SK-MEL-5 (cell line): ENCODE data around the gene PAEP. TPM values are rescaled to one million over a fixed set of nuclear protein-coding genes. Genes with fewer than 3 reads are reported as not detected.

Source experiments
- DNase-seq: peaks from one replicate; pipeline ENCODE4 v3.0.0-alpha.2; 2016; ENCODE audit warnings: low read depth, low spot score
- in situ Hi-C: cut with HindIII; loops from 2 replicates; pipeline ENCODE4 v1.10.0; 2016; ENCODE audit warnings: low sequenced_read_pairs, high pct_unique_total_duplicates, low pct_unique_long_range_greater_than_20kb
- total RNA-seq: library from RNA; depleted of rRNA; stranded (reverse); fragments of >200 nt; shearing (Covaris generic); gene quantifications from 2 replicates; pipeline ENCODE4 v1.2.3, GENCODE V29; 2014; rRNA removed

The PAEP gene
- total RNA-seq, 1 experiment from 2014 or later: 45.8 TPM

DNA sequence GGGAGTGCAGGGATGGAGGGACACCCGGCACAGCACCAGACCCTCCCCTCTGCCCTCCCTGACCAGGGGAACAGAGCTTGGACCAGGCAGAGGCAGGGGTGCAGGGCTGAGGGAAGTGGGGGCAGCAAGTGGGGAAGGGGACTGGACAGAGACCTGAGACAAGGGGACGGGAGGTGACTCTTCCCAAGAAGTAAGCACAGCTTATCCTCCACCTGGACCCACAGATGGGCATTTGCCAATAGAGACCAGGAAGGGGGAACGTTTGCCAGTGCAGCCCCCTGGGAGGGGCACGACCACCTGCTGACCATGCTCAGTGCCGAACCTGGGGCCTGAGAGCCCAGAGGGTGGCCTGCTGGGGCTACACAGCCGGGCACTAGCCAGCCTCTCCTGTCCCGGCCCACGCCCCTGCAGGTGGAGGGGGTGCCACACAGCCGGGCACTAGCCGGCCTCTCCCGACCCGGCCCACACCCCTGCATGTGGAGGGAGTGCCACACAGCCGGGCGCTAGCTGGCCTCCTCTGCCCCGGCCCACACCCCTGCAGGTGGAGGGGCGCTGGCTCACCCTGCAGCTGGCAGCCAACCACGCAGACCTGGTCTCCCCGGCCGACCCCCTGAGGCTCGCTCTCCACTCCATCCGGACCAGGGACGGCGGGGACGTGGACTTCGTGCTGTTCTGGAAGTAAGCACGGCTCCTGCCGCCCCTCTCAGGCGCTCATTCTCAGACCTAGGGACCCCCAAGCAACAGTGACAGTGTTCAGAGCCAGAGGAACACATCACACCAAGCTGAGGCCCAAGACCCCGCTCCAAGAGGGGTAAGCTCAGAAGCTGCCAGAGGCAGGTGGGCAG lies 53.5 kb downstream of the PAEP start:
- in situ Hi-C loops: no loop called here
- no peak for DNase-seq

DNA sequence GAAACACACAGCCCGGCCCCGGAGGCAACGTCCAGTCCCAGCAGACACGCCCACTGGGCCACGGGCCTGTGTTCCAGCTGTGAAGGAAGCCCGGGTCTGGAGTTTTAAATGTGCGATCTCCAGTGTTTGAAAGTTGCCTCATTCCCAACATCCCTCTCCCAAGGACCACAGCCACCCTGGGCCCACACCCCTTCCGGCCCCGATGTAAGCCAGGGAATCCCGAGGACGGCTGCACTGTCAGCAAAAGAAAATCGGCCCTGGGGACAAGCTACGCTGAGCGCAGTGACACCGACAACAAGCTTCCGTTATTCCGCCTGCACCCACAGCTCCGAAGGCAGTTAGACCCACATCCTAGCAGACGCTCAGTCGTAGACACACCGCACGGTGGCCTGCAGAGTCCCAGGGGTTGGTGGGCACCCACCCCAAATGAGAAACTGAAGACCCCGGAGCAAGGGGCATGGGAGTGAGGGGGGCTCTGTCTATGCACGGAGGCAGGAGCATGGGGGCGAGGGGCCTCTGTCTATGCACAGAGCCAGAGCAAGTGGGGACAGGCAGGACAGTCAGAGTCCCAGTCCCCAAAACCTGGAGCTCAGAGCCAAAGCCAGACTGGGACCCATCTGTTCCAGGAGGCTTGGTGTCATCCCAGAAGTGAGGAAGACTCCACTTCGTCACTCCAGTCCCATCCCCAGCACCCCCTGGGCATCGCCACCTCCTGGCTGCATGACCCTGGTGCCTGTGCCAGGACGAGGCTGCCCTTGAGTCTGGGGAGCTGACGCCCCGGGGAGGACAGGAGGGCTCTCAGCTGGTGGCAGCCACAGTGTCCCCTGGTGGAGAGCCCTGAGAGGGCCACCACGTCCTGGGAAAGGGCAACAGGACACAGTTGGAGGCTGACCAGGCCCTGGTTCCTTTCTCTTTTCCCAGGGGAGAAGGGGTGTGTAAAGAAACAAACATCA lies 54.4 kb downstream of the PAEP start:
- in situ Hi-C loops: no loop called here
- no peak for DNase-seq

Other genes with a start within 250 kb of the PAEP start
- 22.5 and 24.4 TPM in 2 replicates for gene PPP1R26, start 82.0 kb upstream of the PAEP start, total RNA-seq
- gene MRPS2, start 61.1 kb upstream of the PAEP start, total RNA-seq: 64.6 and 75.3 TPM in 2 replicates
- gene LCN1, start 40.3 kb upstream of the PAEP start, total RNA-seq: not detected in 2 replicates
- not detected in 2 replicates for gene OBP2A, start 15.6 kb upstream of the PAEP start, total RNA-seq
- gene GLT6D1, start 77.8 kb downstream of the PAEP start, total RNA-seq: not detected in 2 replicates
- gene LCN9, start 101.6 kb downstream of the PAEP start, total RNA-seq: not detected in 2 replicates
- 0.27 TPM in 1 of 2 replicates, not detected in the other for gene SOHLH1, start 137.7 kb downstream of the PAEP start, total RNA-seq
- not detected in 2 replicates for gene KCNT1, start 140.4 kb downstream of the PAEP start, total RNA-seq